ENCODE results near the gene MSI2.

GRCh38 chr17:57578608-57579225 is 322.4 kb downstream of the MSI2 start:
- no peak for TF ChIP-seq CTCF (IDR thresholded peaks at IDR 0.05)
- TF ChIP-seq POLR2A (IDR thresholded peaks at IDR 0.05) = no peak

Measured in thyroid gland (tissue), 4 donors.